ENCODE data around the gene TTC17. TPM values are rescaled to one million over a fixed set of nuclear protein-coding genes. Genes with fewer than 3 reads are reported as not detected.

The TTC17 gene
- total and polyA plus RNA-seq, 10 donors, result 31.1 to 208 (median 109) TPM

- intact Hi-C loops (cut with DNase I; ENCODE audit: low total_unique reads), result no loop called here
- H3K27me3 ChIP-seq (replicated peaks in 1 of 7), result peaks cover 0 to 44% (median 11%) of the 10 kb centered on the region in 7 donors
- H3K9me3 ChIP-seq, result peaks cover 0 to 19% (median 3%) of the 10 kb centered on the region in 8 donors
- DNase-seq, result no peak
- H3K36me3 ChIP-seq, result no peaks in the 10 kb centered on the region
- H3K4me3 ChIP-seq, result no peak overlapping the region
- H3K27ac ChIP-seq, result no peak overlapping the region
- no peak for TF ChIP-seq POLR2A (IDR thresholded peaks at IDR 0.05)
- TF ChIP-seq, protein P1, sequence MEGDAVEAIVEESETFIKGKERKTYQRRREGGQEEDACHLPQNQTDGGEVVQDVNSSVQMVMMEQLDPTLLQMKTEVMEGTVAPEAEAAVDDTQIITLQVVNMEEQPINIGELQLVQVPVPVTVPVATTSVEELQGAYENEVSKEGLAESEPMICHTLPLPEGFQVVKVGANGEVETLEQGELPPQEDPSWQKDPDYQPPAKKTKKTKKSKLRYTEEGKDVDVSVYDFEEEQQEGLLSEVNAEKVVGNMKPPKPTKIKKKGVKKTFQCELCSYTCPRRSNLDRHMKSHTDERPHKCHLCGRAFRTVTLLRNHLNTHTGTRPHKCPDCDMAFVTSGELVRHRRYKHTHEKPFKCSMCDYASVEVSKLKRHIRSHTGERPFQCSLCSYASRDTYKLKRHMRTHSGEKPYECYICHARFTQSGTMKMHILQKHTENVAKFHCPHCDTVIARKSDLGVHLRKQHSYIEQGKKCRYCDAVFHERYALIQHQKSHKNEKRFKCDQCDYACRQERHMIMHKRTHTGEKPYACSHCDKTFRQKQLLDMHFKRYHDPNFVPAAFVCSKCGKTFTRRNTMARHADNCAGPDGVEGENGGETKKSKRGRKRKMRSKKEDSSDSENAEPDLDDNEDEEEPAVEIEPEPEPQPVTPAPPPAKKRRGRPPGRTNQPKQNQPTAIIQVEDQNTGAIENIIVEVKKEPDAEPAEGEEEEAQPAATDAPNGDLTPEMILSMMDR (IDR thresholded peaks at IDR 0.05 in 8 of 11, conservative IDR thresholded peaks at IDR 0.05 in 3 of 11), result no peak
- 82 to 89% (median 87%) methylated on average over 2 of the region's 2 CpGs for WGBS, 5 donors
- peaks cover 0 to 1% (median 0%) of the 10 kb centered on the region in 6 donors for H3K4me1 ChIP-seq
Measured at GRCh38 chr11:43541993-43542392, 183.3 kb downstream of the TTC17 start.

DNA sequence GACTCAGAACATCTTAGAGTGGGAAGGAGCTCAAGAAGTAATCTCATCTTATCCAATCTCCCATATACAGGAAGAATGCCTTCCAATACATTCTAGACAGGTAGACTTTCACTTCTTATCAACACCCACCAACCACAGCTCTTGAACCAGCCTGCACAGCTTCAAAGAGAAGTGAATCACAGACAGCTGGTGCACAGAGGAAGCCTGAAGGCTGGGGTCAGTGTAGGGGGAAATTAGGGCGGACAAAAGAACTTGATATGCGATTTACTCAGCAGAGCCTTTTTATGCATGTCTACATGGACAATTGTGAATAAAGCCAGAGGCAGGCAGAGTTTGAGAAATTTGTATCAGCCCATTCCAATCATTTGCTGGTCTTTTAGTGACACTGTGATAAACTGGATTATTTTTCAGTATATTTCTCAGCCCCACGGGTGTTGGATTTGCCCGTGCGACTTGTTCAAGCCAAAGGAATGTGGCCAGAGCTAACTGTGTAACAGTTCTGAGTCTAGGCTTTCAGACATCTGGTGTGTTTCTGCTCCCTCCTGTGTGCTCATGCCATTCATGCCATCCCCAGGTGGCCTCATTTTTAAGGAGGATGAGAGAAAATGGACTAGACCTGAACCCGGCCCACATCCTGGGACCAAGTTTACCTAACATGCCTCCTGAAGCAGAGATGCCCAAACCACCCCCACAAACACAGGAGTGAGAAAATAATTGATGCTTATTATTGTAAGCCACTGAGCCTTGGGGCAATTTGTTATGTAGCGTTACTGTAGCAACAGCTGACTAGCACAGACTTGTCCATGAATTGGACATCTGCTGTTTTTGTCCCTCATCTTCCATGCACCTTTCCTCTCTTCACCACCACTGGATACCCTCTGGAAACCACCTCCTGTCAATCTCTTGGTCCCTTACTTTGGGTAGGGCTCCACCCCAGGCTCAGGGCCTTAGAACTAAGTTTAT is 184.3 kb downstream of the TTC17 start:
- TF ChIP-seq, protein P1 (IDR thresholded peaks at IDR 0.05 in 8 of 11, conservative IDR thresholded peaks at IDR 0.05 in 3 of 11), result no peak
- TF ChIP-seq POLR2A (IDR thresholded peaks at IDR 0.05) (no peak), POLR2AphosphoS5 (IDR thresholded peaks at IDR 0.05) (no peak)
- intact Hi-C loops (cut with DNase I; ENCODE audit: low total_unique reads), result no loop called here

More for the DNA sequence above, 184.3 kb downstream of the TTC17 start:
- Histone ChIP-seq H3K27me3 (replicated peaks in 1 of 7) (peaks cover 0 to 44% (median 22%) of the 10 kb centered on the region in 7 donors), H3K4me3 (no peak overlapping the region), H3K36me3 (no peaks in the 10 kb centered on the region), H3K4me1 (peaks cover 0 to 12% (median 3%) of the 10 kb centered on the region in 6 donors), H3K27ac (no peak overlapping the region), H3K9me3 (peaks cover 0 to 24% (median 3%) of the 10 kb centered on the region in 8 donors)
- WGBS, 5 donors, result 78 to 91% (median 85%) methylated on average over 7 of the region's 7 CpGs
- no peak for DNase-seq

Small RNA genes lying within 50 kb of the gene (small RNA-seq; reads per million reads assigned to genes)
- gene RF00019 (0 reads per million in 4 donors), gene RN7SKP287 (0 reads per million in 4 donors)

Other genes with a start within 250 kb of the TTC17 start
- 100 to 1,000 TPM in 2 of 7 donors, 10 to 100 TPM in 5; 72.9 to 110 (median 85.5) TPM for gene API5, start 46.9 kb upstream of the TTC17 start, total RNA-seq
- gene API5, start 46.9 kb upstream of the TTC17 start, polyA plus RNA-seq, result 10 to 100 TPM; 28.2 to 42.2 (median 35.0) TPM

Measured in spleen (tissue), 11 donors.